GM18505 (cell line): Measurements from ENCODE around the gene SLC5A11.
A peak's percentile ranks its signal among the peaks of the same experiment; 100 is the strongest.

ENCODE experiments used
- ATAC-seq: cut with Tn5 transposase; IDR thresholded peaks from one replicate; pipeline ENCODE4 v1.9.1; 2021; ENCODE audit not compliant: unreplicated experiment
- POLR2A ChIP-seq: IDR thresholded peaks from 4 replicates; pipeline ENCODE4 v1.6.1; 2011; ENCODE audit warnings: borderline replicate concordance; ENCODE audit not compliant: insufficient read depth, insufficient read length; ENCODE audit errors: extremely low read depth

Gene SLC5A11

DNA sequence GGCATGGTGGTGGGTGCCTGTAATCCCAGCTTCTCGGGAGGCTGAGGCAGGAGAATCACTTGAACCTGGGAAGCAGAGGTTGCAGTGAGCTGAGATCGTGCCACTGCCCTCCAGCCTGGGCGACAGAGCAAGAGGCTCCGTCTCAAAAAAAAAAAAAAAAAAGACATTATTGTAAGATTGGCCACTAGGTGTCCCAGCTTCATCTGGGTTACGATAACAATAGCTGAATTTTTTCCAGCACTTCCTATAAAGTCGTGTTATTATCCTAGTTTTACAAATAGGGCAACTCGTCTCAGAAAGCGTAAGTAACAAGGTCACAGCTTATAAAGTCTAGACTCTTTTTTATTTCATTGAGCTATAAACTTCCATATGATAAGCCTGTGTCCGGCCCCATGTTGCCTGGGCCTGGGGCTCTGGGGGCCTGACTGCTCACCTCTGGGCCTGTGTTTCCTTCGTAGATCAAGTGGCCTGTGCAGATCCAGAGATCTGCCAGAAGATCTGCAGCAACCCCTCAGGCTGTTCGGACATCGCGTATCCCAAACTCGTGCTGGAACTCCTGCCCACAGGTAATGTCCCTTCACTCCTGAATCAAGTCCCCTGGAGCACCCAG, 60.5 kb downstream of the SLC5A11 start:
- no peak for TF ChIP-seq POLR2A
- no peak for ATAC-seq

DNA sequence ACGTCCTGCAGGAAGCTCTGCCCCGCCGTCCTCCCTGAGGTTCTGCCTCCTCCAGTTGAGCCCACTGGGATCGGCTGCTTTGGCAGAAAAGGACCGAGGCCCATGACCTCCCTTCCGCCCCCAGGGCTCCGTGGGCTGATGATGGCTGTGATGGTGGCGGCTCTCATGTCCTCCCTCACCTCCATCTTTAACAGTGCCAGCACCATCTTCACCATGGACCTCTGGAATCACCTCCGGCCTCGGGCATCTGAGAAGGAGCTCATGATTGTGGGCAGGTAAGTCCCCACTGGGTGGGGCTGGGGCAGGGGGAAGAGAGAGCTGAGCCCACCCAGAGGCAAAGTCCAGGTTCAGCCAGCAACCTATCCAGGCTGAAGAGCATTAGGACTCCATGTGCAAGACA, 61.1 kb downstream of the SLC5A11 start:
- ATAC-seq, result no peak
- no peak for TF ChIP-seq POLR2A

DNA sequence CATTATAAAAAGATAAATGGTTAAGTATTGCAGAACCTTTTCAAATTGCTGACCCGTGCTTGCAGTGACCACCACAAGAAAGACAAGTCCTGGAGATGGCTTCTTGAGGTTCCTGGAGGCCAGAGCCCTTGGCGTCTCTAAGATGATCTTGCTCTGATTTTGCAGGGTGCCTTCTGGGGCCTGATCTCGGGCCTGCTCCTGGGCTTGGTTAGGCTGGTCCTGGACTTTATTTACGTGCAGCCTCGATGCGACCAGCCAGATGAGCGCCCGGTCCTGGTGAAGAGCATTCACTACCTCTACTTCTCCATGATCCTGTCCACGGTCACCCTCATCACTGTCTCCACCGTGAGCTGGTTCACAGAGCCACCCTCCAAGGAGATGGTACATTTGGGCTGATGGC, 63.0 kb downstream of the SLC5A11 start:
- TF ChIP-seq POLR2A, result no peak
- no peak for ATAC-seq

DNA sequence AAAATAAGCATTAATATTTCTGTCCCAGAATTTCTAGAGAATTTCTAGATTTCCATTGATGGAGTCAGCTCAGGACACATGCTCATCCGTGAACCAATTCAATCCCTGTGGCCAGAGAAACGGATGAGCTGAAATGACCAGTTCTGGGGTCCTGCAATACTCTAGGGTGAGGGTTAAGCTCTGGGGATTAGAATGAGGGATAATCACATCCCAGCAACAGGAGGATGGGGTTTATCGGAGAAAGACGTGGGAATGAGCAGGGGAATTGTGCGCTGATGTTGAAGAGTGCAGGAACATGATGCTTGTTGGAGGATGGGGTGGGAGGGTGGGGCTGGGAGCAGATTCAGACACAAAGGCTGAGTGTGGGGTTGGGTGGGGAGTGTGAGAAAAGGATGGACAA, 64.1 kb downstream of the SLC5A11 start:
- no peak for TF ChIP-seq POLR2A
- no peak for ATAC-seq

DNA sequence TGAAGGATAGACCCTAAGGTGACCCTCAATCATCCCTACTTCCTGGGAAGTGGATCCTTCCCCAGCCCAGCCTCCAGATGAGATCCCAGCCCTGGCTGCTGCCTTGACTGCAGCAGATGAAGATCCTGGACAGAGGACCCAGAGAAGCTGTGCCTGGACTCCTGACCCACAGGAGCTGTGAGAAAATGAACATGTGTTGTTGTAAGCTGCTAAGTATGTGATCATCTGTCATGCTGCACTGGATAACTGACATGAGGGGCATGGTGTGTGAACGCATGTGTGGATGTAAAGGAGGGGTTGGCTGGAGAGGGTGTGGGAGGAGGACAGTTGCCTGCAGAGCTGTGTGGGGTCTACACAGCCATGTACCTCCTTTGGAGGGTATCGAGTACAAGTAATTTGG, 69.3 kb downstream of the SLC5A11 start:
- ATAC-seq, result no peak
- TF ChIP-seq POLR2A, result no peak

DNA sequence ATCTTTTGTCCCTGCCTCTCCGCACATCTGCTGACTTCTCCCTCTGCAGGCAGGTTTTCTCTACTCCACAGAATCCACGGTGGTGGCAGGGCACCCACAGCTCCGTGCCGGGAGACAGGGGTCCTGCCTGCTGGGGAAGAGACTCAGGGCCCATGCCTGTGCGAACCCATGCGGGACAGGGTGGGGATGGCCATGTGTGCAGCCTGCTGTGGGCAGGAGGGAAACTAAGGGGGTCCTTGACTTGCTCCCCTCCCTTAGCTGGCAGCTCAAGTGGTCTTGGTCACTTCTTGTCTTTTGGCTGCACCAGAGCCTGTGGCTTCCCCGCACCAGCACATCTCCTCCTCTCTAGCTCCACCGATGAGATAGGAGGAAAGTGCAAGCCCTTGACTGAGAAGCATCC, 69.8 kb downstream of the SLC5A11 start:
- ATAC-seq, result no peak
- TF ChIP-seq POLR2A, result peak; percentile 9

DNA sequence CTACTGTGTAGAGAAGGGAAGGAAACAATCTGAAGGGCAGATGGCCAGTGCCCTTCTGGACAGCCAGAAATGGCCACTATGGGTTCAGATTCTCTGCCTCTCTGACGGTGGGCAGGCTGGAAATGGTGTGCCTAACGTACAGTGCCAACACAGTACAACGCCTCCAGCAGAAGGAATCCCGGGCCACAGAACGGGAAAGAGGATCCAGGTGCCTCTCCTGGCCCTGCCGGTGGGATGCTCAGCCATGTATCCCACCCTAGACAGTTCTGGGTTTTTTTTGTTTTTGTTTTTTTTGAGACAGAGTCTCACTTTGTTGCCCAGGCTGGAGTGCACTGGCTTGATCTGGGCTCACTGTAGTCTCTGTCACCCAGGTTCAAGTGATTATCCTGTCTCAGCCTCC, 71.5 kb downstream of the SLC5A11 start:
- ATAC-seq, result no peak
- TF ChIP-seq POLR2A, result no peak

DNA sequence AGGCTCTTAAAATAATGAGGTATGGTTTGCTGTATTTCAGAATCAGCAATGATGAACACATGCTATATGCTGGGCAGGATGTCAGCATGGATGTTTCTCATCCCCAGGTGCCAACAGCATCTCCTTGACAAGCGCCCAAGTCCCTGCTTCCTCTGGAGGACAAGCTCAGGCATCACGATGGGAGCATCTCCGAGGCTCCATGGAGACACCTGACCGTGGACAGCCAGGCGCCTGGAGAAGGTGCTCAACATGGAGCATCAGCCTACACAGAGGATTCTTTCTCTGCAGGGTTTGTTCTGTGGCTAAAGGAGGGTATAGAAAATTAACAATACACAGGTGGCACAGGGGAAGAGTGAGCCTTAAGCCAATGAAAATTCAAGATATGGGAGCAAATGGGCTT, 72.1 kb downstream of the SLC5A11 start:
- ATAC-seq, result no peak
- TF ChIP-seq POLR2A, result no peak

DNA sequence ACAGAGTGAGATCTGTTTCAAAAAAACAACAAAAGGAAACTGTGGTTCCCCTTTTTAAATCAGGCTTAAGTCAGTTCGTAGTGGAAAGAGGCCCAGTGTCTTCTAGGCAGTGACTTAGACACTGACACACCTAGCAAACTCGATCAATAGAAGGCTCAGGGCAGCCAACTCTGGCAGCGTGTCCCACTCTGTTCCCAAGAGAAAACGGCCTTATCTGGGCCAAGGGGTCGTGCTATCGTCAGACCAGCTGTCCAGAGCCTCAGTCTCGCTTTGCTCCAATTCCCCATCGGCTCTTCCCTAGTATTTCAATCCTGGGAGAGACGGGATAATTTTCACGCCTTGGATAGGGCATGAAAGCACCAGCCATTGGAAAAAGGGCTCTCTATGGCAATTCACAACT, 72.9 kb downstream of the SLC5A11 start:
- no peak for TF ChIP-seq POLR2A
- ATAC-seq, result no peak

DNA sequence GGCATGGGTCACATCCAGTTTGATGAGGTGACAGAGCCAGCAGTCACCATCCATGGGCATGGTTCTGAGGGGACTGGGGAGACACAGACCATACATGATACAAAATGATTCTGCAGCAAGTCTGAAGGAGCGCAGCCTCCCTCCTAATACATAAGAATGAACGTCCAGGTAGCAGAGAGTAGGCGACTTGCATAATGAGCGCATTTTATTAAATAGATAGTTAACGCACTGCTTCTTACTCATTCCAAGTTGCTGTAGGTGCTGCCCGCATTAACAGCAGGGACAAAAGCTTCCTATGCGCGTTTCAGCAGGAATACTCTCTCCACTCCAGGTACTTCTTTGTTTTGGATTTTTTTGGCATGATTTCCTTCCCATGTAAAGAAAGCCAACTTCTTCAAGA, 73.8 kb downstream of the SLC5A11 start:
- ATAC-seq, result no peak
- no peak for TF ChIP-seq POLR2A

DNA sequence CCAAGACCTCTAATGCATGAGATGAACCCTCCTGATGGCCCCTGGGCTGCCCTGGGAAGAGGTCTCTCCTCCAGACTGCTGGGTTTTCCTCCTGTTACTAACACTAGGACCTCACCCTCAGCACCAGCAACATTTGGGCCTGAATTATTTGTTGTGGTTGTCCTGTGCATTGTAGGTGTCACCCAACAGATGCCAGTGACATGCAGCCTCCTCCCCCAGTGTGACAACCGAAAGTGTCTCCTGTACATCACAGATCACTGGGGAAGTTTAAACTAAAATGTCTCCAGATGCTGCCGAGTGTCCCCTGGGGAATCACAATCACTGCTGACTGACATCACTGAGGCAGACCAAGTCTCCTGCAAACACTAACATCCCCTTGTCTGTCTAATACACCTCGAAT, 74.8 kb downstream of the SLC5A11 start:
- TF ChIP-seq POLR2A, result no peak
- no peak for ATAC-seq

DNA sequence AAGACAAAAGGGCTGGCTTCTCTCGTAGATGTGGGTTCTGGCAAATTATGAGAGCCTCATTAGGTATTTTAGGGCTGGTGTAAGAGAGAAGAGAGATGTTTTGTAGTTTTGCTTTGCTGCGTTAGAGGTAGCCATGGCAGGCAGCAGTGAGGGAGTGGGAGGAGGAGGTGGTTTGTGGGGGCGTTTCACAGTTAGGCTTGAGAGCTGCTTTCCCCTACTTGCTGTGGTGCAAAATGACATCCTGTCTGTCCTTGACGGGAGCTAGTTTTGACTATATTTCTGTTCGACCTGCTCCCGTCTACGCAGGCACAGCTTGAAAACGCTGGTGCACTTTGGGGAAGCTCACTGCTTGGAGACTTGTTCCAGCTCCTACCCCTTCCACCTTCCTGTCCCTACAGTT, 75.5 kb downstream of the SLC5A11 start:
- TF ChIP-seq POLR2A, result no peak
- ATAC-seq, result no peak

DNA sequence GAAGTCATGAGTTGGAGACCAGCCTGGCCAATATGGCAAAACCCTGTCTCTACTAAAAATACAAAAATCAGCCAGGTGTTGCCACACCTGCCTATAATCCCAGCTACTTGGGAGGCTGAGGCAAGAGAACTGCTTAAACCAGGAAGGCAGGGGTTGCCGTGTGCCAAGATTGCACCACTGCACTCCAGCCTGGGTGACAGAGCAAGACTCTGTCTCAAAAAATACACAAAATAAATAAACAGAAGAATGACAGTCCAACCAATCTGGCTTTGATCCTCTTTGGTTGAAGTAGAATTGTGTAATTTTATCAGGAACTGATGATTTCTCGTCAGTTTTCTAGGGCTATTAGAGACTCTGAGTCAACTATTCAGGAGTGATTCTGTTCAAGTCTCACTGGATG, 79.4 kb downstream of the SLC5A11 start:
- ATAC-seq, result no peak
- TF ChIP-seq POLR2A, result no peak

DNA sequence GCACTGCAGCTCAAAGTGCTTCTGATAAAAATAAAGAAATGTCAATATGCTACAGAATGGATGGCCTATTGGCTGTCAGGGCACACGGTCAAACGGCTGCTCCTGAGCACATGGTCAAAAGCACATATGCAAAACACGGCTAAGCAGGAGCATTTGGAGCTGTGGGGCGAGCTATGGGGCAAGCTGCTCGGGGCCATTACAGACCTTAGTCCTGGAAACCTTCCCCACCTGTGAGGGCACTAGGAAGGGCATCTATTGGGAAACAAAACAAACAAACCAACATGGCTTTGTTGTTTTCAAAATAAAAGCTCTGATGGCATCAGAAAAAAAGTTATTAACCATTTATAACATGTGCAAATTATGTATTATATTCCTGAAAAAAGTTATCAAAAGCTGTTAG, 83.6 kb downstream of the SLC5A11 start:
- ATAC-seq, result no peak
- no peak for TF ChIP-seq POLR2A

DNA sequence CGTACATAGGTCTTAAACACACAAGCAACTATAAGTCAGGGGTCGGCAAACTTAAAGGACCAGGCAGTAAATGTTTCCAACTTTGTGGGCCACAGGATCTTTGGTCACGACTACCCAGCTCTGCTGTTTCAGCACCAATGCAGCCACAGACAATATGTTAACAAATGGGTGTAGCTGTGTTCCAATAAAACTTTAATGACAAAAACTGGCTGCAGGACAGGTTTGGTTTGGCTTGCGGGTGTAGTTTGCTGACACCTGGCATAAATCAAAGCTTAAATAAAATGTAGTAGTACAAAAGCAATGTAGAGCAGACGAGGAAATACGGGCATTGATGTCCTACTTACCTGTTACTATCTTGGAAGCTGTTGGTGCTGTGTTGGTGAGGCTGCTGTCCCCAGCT, 84.7 kb downstream of the SLC5A11 start:
- no peak for ATAC-seq
- no peak for TF ChIP-seq POLR2A
